D721Med (cell line): ENCODE results near the gene MIB2.
"Not testable (repeated sequence)": the region's sequence is repeated elsewhere in the genome, so short reads cannot be mapped to it uniquely, and the experiment has no call there.

Experiments
- DNase-seq: peaks from one replicate; pipeline ENCODE4 v3.0.0; 2011; ENCODE audit warnings: low spot score; ENCODE audit not compliant: insufficient read length
- FAIRE-seq: peaks from 2 replicates; lab custom pipeline; 2011; peaks lifted over from hg19 to GRCh38; lab: Jason Lieb, UNC
- TF ChIP-seq, protein P1 (sequence below): IDR thresholded peaks from 2 replicates; pipeline ENCODE4 v1.5.1; 2012; ENCODE audit warnings: mild to moderate bottlenecking, control low read depth; ENCODE audit not compliant: insufficient read depth; ENCODE audit errors: missing control alignments

Gene MIB2

DNA sequence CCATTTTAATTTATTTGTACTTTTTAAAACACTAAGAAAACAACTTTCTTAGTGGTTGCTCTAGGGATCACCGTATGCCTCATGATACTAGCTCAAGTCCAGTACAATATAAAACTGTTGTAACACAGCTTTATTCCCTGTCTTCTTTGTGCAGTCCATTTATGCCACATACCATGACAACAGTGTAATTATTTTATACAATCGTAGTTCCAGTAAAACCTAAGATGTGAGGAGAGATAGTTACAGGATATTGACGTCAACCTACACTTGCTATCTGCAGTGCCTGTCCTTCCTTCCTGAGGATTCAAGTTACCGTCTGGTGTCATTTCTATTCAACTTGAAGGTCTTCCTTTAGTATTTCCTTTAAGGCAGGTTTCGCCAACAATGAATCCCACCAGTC is 31.0 kb downstream of the MIB2 start:
- FAIRE-seq, result not testable (repeated sequence)

DNA sequence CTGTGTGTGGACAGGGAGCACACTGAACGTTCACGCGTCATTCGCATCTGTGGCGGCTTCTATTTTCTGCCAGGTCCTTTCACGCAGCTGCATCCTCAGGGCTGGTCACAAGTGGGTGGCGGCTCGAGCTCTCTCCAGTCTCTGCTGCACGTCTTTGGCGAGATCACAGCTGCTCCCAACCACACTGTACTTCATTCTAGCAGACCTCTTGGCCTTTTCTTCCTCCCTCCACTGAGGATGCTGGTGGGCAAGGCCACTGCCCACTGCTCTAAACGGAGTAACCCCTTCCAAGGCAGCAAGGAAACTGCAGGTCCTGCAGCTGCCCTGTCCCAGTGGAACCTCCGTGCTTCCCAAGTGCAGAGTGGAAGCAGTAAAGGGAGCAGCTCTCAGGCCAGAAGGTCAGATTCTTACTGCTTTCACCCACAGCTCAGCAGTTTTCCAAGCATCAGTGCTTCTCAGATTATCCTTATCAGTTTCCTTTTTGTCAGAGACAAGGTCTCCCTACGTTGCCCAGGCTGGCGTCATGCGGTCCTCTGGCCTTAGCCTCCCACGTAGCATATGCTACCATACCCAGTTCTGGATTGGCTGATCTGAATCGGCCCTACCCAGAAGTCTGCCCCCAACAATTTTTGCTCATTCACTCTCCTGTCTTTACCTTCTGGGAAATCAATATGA is 32.4 kb downstream of the MIB2 start:
- not testable (repeated sequence) for FAIRE-seq, DNase-seq

More for the DNA sequence above, 31.0 kb downstream of the MIB2 start:
- DNase-seq, result not testable (repeated sequence)

DNA sequence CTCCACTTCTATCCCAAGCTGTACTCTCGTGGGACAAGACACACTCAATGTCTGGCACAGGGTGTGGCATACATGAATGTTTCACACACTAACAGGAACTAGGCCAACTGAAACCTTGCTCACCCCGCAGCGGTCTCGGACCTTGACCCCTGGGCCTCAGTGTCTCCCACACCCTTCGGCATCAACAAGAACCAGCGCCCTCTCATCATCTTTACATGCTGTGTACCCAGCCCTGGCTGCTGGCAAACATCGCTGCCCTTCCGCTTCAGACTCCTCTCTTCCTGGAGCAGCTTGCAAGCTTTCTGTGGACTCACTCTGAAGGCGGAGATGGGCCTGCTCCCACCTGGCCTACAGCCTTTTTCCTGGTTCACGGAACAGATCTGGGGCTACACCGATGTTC is 33.0 kb downstream of the MIB2 start:
- not testable (repeated sequence) for FAIRE-seq, DNase-seq

DNA sequence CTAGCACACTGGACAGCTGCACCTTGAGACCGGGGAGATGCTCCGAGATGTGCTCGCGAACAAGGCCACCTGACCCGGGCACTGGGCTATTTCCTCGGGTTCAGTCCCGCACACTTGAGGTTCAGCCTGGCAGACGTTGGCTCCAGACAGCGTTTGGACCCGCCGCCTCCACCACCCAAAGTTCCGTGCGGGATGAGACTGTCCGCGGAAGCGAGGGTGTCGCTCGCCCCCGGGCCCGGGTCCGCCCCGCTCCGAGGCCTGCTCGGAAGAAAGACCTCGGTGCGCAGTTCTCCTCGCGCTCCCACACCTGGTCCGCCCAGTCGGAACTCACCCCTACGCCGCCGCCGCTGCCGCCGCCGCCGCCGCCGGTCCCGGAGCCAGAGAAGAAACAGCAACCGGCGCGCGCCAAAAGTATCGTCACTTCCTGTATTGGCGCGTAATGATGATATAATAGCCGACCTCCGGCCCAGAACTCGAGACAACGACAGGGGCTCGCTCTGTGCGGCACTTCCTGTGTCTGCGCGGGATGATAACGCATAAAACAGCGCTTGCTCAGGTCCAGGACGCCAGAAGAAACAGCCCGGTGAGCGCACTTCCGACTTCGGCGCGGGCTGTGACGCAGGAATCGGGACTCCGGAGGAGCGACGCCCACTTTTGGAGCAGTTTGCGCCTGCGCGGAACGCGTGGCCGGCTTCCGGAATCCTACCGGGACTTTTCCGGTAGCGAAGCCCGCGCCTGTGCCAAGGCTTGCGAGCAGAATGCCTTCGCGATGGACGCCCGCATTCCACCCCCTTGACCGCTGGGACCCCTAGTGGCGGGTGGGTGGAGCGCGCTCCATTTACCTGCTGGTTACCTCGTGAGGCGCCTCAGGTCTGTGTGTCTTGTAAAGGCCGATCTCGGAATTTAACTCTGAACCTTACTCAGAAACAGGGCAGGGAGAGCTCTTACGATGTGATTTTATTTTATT is 43.6 kb downstream of the MIB2 start, which contains the start of gene CDK11B:
Gene CDK11B (minus strand): TSS at position 422 of the 967 bp plus-strand sequence. CDS start 1,519 bp downstream, outside the sequence.
- DNase-seq, result peak; percentile 66
- FAIRE-seq, result not testable (repeated sequence)

DNA sequence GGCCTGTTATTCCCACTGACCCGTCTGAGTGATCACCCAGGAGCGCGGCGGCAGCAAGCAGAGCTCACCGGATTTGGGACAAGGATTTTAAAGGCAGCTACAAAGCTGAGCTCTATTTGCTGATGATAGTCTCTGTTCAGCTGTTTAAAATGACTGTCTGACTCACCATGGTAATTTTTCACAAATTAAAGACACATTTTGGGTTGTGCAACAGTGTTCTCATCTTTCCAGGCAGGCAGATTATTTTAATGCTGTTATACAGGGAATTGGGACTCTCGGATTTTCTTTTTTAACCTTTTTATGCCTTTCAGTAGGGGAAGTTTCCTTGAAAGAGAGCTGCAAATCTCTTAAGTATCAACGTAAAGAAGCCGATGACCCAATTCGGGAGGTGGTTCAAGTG is 47.1 kb downstream of the MIB2 start:
- not testable (repeated sequence) for FAIRE-seq, DNase-seq

DNA sequence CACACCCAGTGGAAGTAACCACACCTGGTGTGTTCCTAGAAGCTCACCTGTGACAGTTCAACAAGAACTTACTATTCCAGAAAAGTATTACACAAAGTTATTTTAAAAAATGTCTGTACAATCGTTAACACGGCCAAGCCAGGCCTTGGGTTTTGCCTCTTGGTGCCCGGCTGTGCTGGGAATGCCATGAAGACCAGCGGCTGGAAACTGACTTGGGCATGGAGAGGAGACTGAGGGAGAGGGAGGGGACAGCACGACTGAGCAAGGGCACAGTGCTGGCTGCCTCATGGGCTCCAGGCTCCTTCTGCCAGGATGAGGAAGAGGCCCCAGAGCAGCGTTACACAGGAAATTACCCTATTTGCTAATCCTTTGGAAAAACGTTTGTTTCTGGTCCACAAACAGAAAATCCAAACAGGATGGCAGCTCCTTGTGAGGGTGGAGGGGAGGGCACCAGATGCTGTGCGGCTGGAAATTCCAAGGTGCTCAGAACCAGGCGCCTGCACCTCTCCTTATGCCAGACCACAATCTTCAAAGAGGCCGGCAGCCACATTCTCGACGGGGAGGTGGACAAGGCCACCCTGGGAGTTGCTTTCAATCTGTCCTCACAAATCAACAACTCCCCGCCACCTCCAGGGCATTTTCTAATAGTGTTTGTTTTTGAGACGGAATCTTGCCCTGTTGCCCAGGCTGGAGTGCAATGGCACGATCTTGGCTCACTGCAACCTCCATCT is 47.7 kb downstream of the MIB2 start:
- not testable (repeated sequence) for DNase-seq, FAIRE-seq

DNA sequence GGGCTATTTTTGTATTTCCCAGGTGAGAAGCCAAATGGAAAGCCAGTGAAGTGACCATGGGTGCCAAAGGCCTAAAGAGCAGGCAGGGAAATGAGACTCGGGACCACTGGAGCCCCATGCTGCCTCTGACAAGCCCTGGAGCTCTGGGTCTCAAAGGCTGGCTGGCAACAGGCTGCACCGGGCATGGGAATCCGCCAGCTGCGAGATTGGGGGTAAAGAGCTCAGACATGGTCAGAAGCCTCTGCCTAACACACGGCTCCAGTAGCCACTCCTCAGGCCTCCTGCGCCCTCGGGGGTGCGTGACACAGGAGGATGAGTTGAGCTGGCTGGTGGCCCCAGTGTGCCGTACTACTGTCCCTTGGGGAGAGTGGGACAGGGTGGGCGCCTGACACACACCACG is 49.0 kb downstream of the MIB2 start:
- not testable (repeated sequence) for FAIRE-seq, DNase-seq

DNA sequence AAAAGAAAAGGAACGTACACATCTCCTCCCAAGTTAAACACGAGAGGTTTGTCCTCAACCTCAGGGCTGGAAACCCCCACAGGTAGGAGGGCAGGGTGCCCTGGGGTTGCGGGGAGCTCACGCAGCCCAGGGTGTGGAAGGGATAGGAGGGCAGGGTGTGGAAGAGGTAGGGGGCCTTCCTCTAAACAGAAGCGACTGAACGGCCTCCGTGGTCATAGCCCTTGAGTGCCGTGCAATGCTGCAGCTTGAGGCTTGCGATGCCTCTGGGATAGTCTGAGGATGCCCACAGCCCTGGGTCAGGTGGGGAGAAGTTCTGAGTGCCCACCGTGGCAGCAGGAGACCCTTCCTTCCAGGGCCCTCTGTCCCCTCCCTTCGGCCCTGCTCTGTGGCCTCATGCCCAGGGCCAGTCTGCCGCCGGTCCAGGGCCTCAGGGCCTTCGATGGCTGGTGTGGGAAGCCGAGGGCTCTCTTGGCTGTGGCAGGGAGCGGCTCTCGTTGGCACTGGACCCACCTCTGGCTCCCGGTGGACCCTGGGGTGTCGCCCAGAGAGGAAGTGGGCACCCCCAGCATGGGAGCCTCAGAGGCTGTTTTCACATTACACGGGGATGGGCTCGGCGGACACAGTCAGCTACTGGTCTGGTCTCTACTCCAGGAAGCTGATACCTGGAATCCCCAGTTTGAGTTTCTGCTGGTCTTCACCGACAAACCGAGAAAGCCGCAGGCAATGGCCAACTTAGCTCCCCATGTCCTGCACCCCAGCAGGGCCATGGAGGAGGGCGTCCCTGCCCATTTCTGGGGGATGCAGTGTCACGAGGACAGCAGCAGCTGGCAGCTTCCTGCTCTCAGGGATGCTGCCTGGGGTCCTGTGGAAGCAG is 49.9 kb downstream of the MIB2 start:
- FAIRE-seq (no peak), DNase-seq (no peak)
- TF ChIP-seq, protein P1, sequence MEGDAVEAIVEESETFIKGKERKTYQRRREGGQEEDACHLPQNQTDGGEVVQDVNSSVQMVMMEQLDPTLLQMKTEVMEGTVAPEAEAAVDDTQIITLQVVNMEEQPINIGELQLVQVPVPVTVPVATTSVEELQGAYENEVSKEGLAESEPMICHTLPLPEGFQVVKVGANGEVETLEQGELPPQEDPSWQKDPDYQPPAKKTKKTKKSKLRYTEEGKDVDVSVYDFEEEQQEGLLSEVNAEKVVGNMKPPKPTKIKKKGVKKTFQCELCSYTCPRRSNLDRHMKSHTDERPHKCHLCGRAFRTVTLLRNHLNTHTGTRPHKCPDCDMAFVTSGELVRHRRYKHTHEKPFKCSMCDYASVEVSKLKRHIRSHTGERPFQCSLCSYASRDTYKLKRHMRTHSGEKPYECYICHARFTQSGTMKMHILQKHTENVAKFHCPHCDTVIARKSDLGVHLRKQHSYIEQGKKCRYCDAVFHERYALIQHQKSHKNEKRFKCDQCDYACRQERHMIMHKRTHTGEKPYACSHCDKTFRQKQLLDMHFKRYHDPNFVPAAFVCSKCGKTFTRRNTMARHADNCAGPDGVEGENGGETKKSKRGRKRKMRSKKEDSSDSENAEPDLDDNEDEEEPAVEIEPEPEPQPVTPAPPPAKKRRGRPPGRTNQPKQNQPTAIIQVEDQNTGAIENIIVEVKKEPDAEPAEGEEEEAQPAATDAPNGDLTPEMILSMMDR, result no peak

DNA sequence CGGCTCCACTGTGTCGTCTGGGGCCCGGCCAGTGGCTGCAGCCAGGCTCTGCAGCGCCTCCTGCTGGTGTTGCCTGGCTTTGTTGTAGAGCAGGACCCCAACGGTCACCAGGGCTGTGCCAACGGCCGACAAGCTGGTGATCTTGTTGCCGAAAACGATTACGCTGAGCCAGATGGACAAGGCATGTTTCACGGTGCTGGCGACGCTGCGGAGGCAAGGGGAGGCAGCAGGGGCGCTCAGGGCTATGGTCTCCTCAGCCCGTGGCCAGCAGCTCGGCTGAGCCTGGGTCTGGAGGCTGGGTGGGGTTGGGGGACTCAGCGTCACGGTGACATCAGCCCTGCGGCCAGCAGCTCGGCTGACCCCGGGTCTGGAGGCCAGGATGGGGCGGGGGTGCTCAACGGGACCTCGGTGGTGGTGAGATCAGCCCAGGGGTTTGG is 50.5 kb downstream of the MIB2 start:
- FAIRE-seq (no peak), DNase-seq (no peak)
- TF ChIP-seq, protein P1, result peak; percentile 17

DNA sequence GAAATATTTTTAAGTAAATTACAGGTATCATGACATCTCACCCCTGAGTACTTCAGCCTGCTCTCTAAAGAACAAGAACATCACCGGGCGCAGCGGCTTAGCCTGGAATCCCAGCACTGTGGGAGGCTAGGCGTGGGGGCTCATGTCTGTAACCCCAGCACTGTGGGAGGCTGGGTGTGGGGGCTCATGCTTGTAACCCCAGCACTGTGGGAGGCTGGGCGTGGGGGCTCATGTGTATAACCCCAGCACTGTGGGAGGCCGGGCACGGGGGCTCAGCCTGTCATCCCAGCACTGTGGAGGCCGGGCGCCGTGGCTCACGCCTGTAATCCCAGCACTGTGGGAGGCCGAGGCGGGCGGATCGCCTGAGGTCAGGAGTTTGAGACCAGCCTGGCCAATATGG is 51.2 kb downstream of the MIB2 start:
- no peak for DNase-seq
- TF ChIP-seq, protein P1, result no peak
- FAIRE-seq, result no peak
